Natural killer cell (primary cell): ENCODE data around the gene CYP4F12. TPM values are rescaled to one million over a fixed set of nuclear protein-coding genes. Genes with fewer than 3 reads are reported as not detected.

ENCODE experiments used
- ATAC-seq, 3 donors: fragments of 150-1000 bp in 2 of 3; fragments of 200-7000 bp in 1 of 3; cut with Tn5 transposase; 1 replicate in 1 of 3; 2 replicates in 2 of 3; pipeline ENCODE4 v1.10.0; 2021; ENCODE audit warnings: mild to moderate bottlenecking in 2 of 3, moderate library complexity in 2 of 3
- DNase-seq, 2 donors: peaks; one replicate each; pipeline versions ENCODE4 v3.0.0 to v3.0.0-alpha.2; 2013 to 2021; ENCODE audit warnings: mixed read lengths in 1 of 2
- H3K27ac ChIP-seq: one replicate; pipeline ENCODE4 v1.5.1; 2013; ENCODE audit warnings: mild to moderate bottlenecking, low read length
- H3K27me3 ChIP-seq: one replicate; pipeline ENCODE4 v1.6.1; 2013; ENCODE audit warnings: low read length; ENCODE audit not compliant: control insufficient read depth, insufficient read depth
- H3K36me3 ChIP-seq: one replicate; pipeline ENCODE4 v1.6.1; 2013; ENCODE audit warnings: low read length; ENCODE audit not compliant: control insufficient read depth, insufficient read depth
- H3K4me1 ChIP-seq: one replicate; pipeline ENCODE4 v1.6.1; 2013; ENCODE audit warnings: low read length; ENCODE audit not compliant: control insufficient read depth, insufficient read depth
- H3K4me3 ChIP-seq: one replicate; pipeline ENCODE4 v1.5.1; 2013; ENCODE audit warnings: low read length
- H3K9me3 ChIP-seq: one replicate; pipeline ENCODE4 v1.6.1; 2013; ENCODE audit warnings: low read length; ENCODE audit not compliant: control insufficient read depth, insufficient read depth
- H3K27ac Mint-ChIP-seq, 2 donors: one replicate each; pipeline ENCODE4 v1.8.0; 2022; ENCODE audit warnings: mild to moderate bottlenecking in 2 of 2, mixed read lengths in 2 of 2, moderate library complexity in 1 of 2
- H3K27me3 Mint-ChIP-seq, 2 donors: one replicate each; pipeline ENCODE4 v1.8.0; 2022; ENCODE audit warnings: low read depth in 2 of 2, mixed read lengths in 2 of 2
- H3K36me3 Mint-ChIP-seq: one replicate; pipeline ENCODE4 v1.8.0; 2022; ENCODE audit warnings: mixed read lengths
- H3K4me1 Mint-ChIP-seq, 2 donors: one replicate each; pipeline ENCODE4 v1.8.0; 2022; ENCODE audit warnings: mixed read lengths in 2 of 2
- H3K4me3 Mint-ChIP-seq: one replicate; pipeline ENCODE4 v1.8.0; 2022; ENCODE audit warnings: mild to moderate bottlenecking, moderate library complexity, mixed read lengths
- H3K9me3 Mint-ChIP-seq, 2 donors: one replicate each; pipeline ENCODE4 v1.8.0; 2022; ENCODE audit warnings: mixed read lengths in 2 of 2
- WGBS: methylation state at CpG from one replicate; pipeline ENCODE4 v1.1.7; 2013; ENCODE audit warnings: missing lambda C conversion rate; ENCODE audit not compliant: insufficient coverage; 5-methylcytosine and 5-hydroxymethylcytosine counted together
- intact Hi-C: fragments of 100-400 bp; cut with micrococcal nuclease; formaldehyde crosslinking; loops from one replicate; pipeline ENCODE4 v1.14.2; 2022
- total RNA-seq, 4 donors: library from RNA; stranded (reverse); fragments of 120-200 nt in 1 of 4; gene quantifications; one replicate each; pipeline versions ENCODE4 v1.2.3 to v1.2.4, GENCODE V29; 2013 to 2022
- TF ChIP-seq, protein P1 (sequence below): fragments of 200-600 bp; IDR thresholded peaks from one replicate; pipeline ENCODE4 v1.8.0; 2022; ENCODE audit warnings: antibody characterized with exemption

The CYP4F12 gene
- total RNA-seq, 3 donors from 2014 or later (not counting 1 experiment from before 2014, with no cell fraction given) = 0.43 to 3.9 TPM; not detected in 1

DNA sequence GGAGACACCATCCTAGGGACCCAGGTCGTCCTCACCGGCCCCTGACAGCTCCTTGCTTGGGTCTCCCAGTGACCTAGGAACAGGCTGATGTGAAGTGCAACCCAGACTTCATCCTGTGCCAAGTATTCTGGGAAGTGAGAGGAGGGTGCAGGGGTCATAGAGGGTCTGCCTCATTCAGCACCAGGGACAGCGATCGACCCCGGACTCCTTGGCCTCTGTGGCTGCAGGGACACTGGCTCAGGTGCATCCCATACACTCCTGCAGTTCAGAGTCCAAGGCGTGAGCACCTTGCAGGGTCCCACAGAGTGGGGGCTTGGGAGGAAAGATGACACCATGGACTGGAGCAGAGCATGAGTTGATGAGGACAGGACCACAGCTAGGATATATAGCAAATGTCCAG is 44.9 kb downstream of the CYP4F12 start:
- Histone ChIP-seq H3K27me3 (no peaks in the 10 kb centered on the region), H3K27ac (no peak overlapping the region), H3K9me3 (no peaks in the 10 kb centered on the region), H3K4me1 (no peaks in the 10 kb centered on the region), H3K36me3 (no peaks in the 10 kb centered on the region), H3K4me3 (no peak overlapping the region)
- Mint-ChIP-seq H3K27me3 (peaks cover 34 to 62% of the 10 kb centered on the region in 2 donors), H3K36me3 (no peaks in the 10 kb centered on the region), H3K4me1 (no peaks in the 10 kb centered on the region), H3K9me3 (no peaks in the 10 kb centered on the region), H3K27ac (no peak overlapping the region), H3K4me3 (no peak overlapping the region)
- ATAC-seq (no peak), DNase-seq (no peak)
- intact Hi-C loops = no loop called here
- TF ChIP-seq, protein P1, sequence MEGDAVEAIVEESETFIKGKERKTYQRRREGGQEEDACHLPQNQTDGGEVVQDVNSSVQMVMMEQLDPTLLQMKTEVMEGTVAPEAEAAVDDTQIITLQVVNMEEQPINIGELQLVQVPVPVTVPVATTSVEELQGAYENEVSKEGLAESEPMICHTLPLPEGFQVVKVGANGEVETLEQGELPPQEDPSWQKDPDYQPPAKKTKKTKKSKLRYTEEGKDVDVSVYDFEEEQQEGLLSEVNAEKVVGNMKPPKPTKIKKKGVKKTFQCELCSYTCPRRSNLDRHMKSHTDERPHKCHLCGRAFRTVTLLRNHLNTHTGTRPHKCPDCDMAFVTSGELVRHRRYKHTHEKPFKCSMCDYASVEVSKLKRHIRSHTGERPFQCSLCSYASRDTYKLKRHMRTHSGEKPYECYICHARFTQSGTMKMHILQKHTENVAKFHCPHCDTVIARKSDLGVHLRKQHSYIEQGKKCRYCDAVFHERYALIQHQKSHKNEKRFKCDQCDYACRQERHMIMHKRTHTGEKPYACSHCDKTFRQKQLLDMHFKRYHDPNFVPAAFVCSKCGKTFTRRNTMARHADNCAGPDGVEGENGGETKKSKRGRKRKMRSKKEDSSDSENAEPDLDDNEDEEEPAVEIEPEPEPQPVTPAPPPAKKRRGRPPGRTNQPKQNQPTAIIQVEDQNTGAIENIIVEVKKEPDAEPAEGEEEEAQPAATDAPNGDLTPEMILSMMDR = no peak
- 21% methylated on average over 6 of the region's 6 CpGs for WGBS

DNA sequence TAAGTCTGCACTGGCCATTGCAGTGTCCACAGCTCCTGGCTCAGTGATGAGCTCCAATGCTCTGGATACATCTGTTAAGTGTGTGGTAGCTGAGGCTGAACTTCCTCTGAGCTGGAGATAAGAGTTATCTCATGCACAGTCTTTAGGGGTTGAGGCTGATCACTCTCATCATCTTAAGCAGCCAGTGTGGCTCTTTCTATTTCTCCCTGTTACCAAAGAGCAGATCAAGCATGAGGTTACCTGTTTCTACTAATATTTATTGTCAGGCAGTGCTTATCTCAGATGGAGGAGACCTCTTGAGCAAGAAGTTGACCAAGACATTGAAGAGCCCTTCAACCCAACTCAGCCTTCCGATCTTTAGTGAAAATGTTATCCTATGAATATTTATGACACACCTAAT is 48.4 kb downstream of the CYP4F12 start:
- Histone ChIP-seq H3K27me3 (peaks cover 9% of the 10 kb centered on the region), H3K4me1 (no peaks in the 10 kb centered on the region), H3K27ac (no peak overlapping the region), H3K4me3 (no peak overlapping the region), H3K36me3 (no peaks in the 10 kb centered on the region), H3K9me3 (no peaks in the 10 kb centered on the region)
- peak in 1 of 3 donors; percentile 82 for ATAC-seq
- DNase-seq = no peak
- Mint-ChIP-seq H3K4me1 (no peaks in the 10 kb centered on the region), H3K36me3 (no peaks in the 10 kb centered on the region), H3K9me3 (no peaks in the 10 kb centered on the region), H3K27me3 (peaks cover 46 to 76% of the 10 kb centered on the region in 2 donors), H3K27ac (no peak overlapping the region), H3K4me3 (no peak overlapping the region)
- intact Hi-C loops = no loop called here
- TF ChIP-seq, protein P1 = no peak
- no CpG with 5 or more reads among the region's 1 CpG for WGBS

DNA sequence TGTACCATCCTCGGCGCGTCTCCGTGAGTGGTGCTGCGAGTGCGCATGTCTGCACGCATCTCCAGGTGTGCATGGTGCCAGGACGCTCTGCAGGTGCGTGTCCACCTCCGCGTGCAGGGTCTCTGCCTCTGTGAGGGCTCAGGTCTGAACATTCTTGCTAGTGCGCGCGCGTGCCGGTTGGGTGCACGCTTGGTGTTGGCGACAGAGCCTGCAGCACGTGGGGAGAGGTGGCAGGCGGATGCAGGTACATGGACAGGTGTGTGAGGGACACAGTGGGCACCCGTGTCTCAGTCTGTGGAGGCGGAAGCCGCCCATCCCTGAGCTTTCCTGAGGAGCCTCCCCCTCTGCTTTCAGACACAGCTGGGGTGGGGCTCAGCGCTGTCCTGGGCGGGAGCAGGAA is 50.1 kb downstream of the CYP4F12 start:
- H3K9me3 Mint-ChIP-seq = no peaks in the 10 kb centered on the region

DNA sequence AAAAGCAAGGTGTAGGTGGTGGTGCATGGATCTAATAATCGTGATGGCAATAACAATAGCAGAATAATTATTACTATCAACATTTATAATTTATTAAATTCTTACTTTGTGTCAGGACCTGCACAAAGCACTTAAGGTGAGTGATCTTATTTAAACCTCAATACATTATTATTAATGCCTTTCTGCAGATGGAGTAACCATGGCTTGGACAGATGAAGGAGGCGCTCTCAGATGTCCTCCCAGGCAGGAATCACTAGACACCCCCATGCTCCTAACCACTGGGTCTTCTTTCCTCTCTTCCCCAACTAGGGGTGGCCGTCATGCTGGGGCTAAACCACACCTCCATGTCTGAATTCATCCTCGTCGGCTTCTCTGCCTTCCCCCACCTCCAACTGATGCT is 54.8 kb downstream of the CYP4F12 start, which contains the start of gene OR10H2:
OR10H2 (plus strand) TSS at position 301 of the 400 bp plus-strand sequence; CDS start at position 321, 20 bp downstream.
- Histone ChIP-seq H3K36me3 (no peaks in the 10 kb centered on the region), H3K4me1 (no peaks in the 10 kb centered on the region), H3K27ac (no peak within 1 kb of the TSS), H3K4me3 (no peak within 1 kb of the TSS), H3K9me3 (no peaks in the 10 kb centered on the region), H3K27me3 (peaks cover 9% of the 10 kb centered on the region)
- H3K9me3 Mint-ChIP-seq = no peaks in the 10 kb centered on the region
- H3K27ac Mint-ChIP-seq = no peak within 1 kb of the TSS
- H3K4me3 Mint-ChIP-seq = no peak within 1 kb of the TSS
- peaks cover 33 to 41% of the 10 kb centered on the region in 2 donors for H3K27me3 Mint-ChIP-seq
- ATAC-seq = no peak
- H3K36me3 Mint-ChIP-seq = no peaks in the 10 kb centered on the region
- intact Hi-C loops = no loop called here
- TF ChIP-seq, protein P1 = no peak
- H3K4me1 Mint-ChIP-seq = peaks cover 13 to 18% of the 10 kb centered on the region in 2 donors
- WGBS = 75% methylated on average over 4 of the region's 5 CpGs
- no peak for DNase-seq

More for the DNA sequence above, 50.1 kb downstream of the CYP4F12 start:
- H3K27ac ChIP-seq = no peak overlapping the region
- H3K4me1 ChIP-seq = no peaks in the 10 kb centered on the region
- Mint-ChIP-seq H3K27ac (no peak overlapping the region), H3K4me3 (no peak overlapping the region), H3K27me3 (peaks cover 45 to 72% of the 10 kb centered on the region in 2 donors), H3K4me1 (no peaks in the 10 kb centered on the region), H3K36me3 (no peaks in the 10 kb centered on the region)
- 29% methylated on average over 25 of the region's 25 CpGs for WGBS
- peaks cover 9% of the 10 kb centered on the region for H3K27me3 ChIP-seq
- H3K9me3 ChIP-seq = no peaks in the 10 kb centered on the region
- intact Hi-C loops = no loop called here
- H3K36me3 ChIP-seq = no peaks in the 10 kb centered on the region
- H3K4me3 ChIP-seq = no peak overlapping the region
- TF ChIP-seq, protein P1 = no peak
- ATAC-seq = no peak
- no peak for DNase-seq
